IPS-NIHi11 (cell line): ENCODE results near the gene BANK1.
"Not testable (repeated sequence)": the region's sequence is repeated elsewhere in the genome, so short reads cannot be mapped to it uniquely, and the experiment has no call there.

Experiments
- DNase-seq: peaks from one replicate; pipeline ENCODE4 v3.0.0; 2012; ENCODE audit warnings: mixed read lengths, low spot score

The BANK1 gene

GRCh38 chr4:101885574-101885973 lies 95.0 kb downstream of the BANK1 start:
- DNase-seq = no peak

- no peak for DNase-seq
These were observed 96.3 kb downstream of the BANK1 start for GRCh38 chr4:101886826-101887225.

GRCh38 chr4:101888472-101888871 lies 97.9 kb downstream of the BANK1 start:
- no peak for DNase-seq

GRCh38 chr4:101905527-101905926 lies 115.0 kb downstream of the BANK1 start:
- not testable (repeated sequence) for DNase-seq

GRCh38 chr4:101910786-101911373 lies 120.3 kb downstream of the BANK1 start:
- no peak for DNase-seq

- DNase-seq = no peak
These were observed 121.1 kb downstream of the BANK1 start for GRCh38 chr4:101911616-101912015.

- DNase-seq = no peak
These were observed 124.2 kb downstream of the BANK1 start for GRCh38 chr4:101914761-101915160.

GRCh38 chr4:101919373-101919977 lies 128.9 kb downstream of the BANK1 start:
- DNase-seq = no peak

- no peak for DNase-seq
These were observed 130.8 kb downstream of the BANK1 start for GRCh38 chr4:101921370-101921769.

- no peak for DNase-seq
These were observed 141.1 kb downstream of the BANK1 start for GRCh38 chr4:101931619-101932018.

GRCh38 chr4:101933855-101934254 lies 143.3 kb downstream of the BANK1 start:
- DNase-seq = no peak

- DNase-seq = no peak
These were observed 148.3 kb downstream of the BANK1 start for GRCh38 chr4:101938836-101939235.

GRCh38 chr4:101941816-101942358 lies 151.4 kb downstream of the BANK1 start:
- no peak for DNase-seq

- no peak for DNase-seq
These were observed 152.4 kb downstream of the BANK1 start for GRCh38 chr4:101942891-101943290.

GRCh38 chr4:101944649-101945048 lies 154.1 kb downstream of the BANK1 start:
- no peak for DNase-seq

GRCh38 chr4:101948055-101948454 lies 157.5 kb downstream of the BANK1 start:
- DNase-seq = no peak

GRCh38 chr4:101948951-101949350 lies 158.4 kb downstream of the BANK1 start:
- DNase-seq = no peak

- no peak for DNase-seq
These were observed 159.9 kb downstream of the BANK1 start for GRCh38 chr4:101950258-101950979.

GRCh38 chr4:101952985-101953384 lies 162.5 kb downstream of the BANK1 start:
- no peak for DNase-seq

GRCh38 chr4:101953949-101954348 lies 163.4 kb downstream of the BANK1 start:
- DNase-seq = peak; percentile 27

- DNase-seq = no peak
These were observed 163.8 kb downstream of the BANK1 start for GRCh38 chr4:101954351-101954750.

GRCh38 chr4:101954975-101955678 lies 164.6 kb downstream of the BANK1 start:
- no peak for DNase-seq
